HEK293 (cell line): Measurements from ENCODE around the gene PIK3R5.

ENCODE experiments used
- CTCF ChIA-PET: fragments of 350-600 bp; formaldehyde crosslinking; extraction: SDS; loops from one replicate; lab custom pipeline; 2021; ENCODE audit warnings: antibody characterized with exemption; lab: Yijun Ruan, JAX
- POLR2A ChIA-PET: fragments of 300-600 bp; formaldehyde crosslinking; extraction: SDS; loops from one replicate; lab custom pipeline; 2020; ENCODE audit warnings: antibody characterized with exemption, inconsistent platforms; lab: Yijun Ruan, JAX
- H3K27ac ChIP-seq: fragments of 200-500 bp; sonication (Bioruptor generic); 2 replicates; pipeline ENCODE4 v1.5.1; 2014; ENCODE audit warnings: low read depth, low read length, control low read depth, inconsistent platforms; ENCODE audit errors: extremely low read depth
- H3K36me3 ChIP-seq, 2 experiments: fragments of 200-500 bp in 1 of 2; sonication (Bioruptor generic) in 1 of 2; 1 replicate in 1 of 2; 2 replicates in 1 of 2; pipeline ENCODE4 v1.5.1; 2014 to 2017; ENCODE audit warnings: inconsistent platforms in 2 of 2, low read length in 2 of 2; ENCODE audit not compliant: control insufficient read depth in 2 of 2, insufficient read depth in 1 of 2
- H3K4me1 ChIP-seq: fragments of 200-500 bp; sonication (Bioruptor generic); 2 replicates; pipeline ENCODE4 v1.5.1; 2014; ENCODE audit warnings: mild to moderate bottlenecking, low read length, inconsistent platforms; ENCODE audit not compliant: control insufficient read depth, insufficient read depth
- H3K4me3 ChIP-seq: 2 replicates; pipeline ENCODE4 v1.5.1; 2011; ENCODE audit warnings: low read depth, mild to moderate bottlenecking, control low read depth, low read length, moderate library complexity
- H3K9me3 ChIP-seq: fragments of 200-500 bp; sonication (Bioruptor generic); 2 replicates; pipeline ENCODE4 v1.5.1; 2014; ENCODE audit warnings: low read depth, low read length, inconsistent platforms; ENCODE audit not compliant: control insufficient read depth, insufficient read depth
- AEBP2 ChIP-seq: fragments of 450-650 bp; formaldehyde crosslinking; IDR thresholded peaks from 2 replicates; pipeline ENCODE4 v1.5.1; 2016; ENCODE audit warnings: missing biosample characterization, missing genetic modification characterization, borderline replicate concordance
- CTCF ChIP-seq: fragments of 450-650 bp; formaldehyde crosslinking; IDR thresholded peaks from 2 replicates; pipeline ENCODE4 v1.5.1; 2016; ENCODE audit warnings: missing biosample characterization, missing genetic modification characterization
- FEZF1 ChIP-seq: fragments of 450-650 bp; formaldehyde crosslinking; IDR thresholded peaks from 2 replicates; pipeline ENCODE4 v1.5.1; 2016; ENCODE audit warnings: missing biosample characterization, missing genetic modification characterization
- HOXC10 ChIP-seq: sonication (generic); formaldehyde crosslinking; IDR thresholded peaks from 2 replicates; pipeline ENCODE4 v1.8.1; 2023; ENCODE audit warnings: mild to moderate bottlenecking, missing genetic modification reagents
- INSM2 ChIP-seq: fragments of 450-650 bp; formaldehyde crosslinking; IDR thresholded peaks from 2 replicates; pipeline ENCODE4 v1.5.1; 2016; ENCODE audit warnings: missing biosample characterization, missing genetic modification characterization
- KLF16 ChIP-seq: fragments of 450-650 bp; formaldehyde crosslinking; IDR thresholded peaks from 2 replicates; pipeline ENCODE4 v1.5.1; 2017; ENCODE audit warnings: missing biosample characterization, missing genetic modification characterization
- OVOL3 ChIP-seq: fragments of 450-650 bp; formaldehyde crosslinking; IDR thresholded peaks from 2 replicates; pipeline ENCODE4 v1.5.1; 2016; ENCODE audit warnings: missing biosample characterization, missing genetic modification characterization
- RBAK ChIP-seq: fragments of 450-650 bp; formaldehyde crosslinking; IDR thresholded peaks from 2 replicates; pipeline ENCODE4 v1.5.1; 2016; ENCODE audit warnings: missing biosample characterization, missing genetic modification characterization
- ZBTB21 ChIP-seq: fragments of 450-650 bp; formaldehyde crosslinking; IDR thresholded peaks from 2 replicates; pipeline ENCODE4 v1.5.1; 2017; ENCODE audit warnings: missing biosample characterization, missing genetic modification characterization
- ZFP3 ChIP-seq: fragments of 450-650 bp; formaldehyde crosslinking; IDR thresholded peaks from 2 replicates; pipeline ENCODE4 v1.5.1; 2016; ENCODE audit warnings: low read depth, missing biosample characterization, missing genetic modification characterization
- ZFP41 ChIP-seq: fragments of 450-650 bp; formaldehyde crosslinking; IDR thresholded peaks from 2 replicates; pipeline ENCODE4 v1.5.1; 2016; ENCODE audit warnings: missing biosample characterization, missing genetic modification characterization, borderline replicate concordance
- ZNF214 ChIP-seq: fragments of 450-650 bp; formaldehyde crosslinking; IDR thresholded peaks from 2 replicates; pipeline ENCODE4 v1.5.1; 2017; ENCODE audit warnings: missing biosample characterization, mild to moderate bottlenecking, missing genetic modification characterization, borderline replicate concordance
- ZNF221 ChIP-seq: fragments of 450-650 bp; formaldehyde crosslinking; IDR thresholded peaks from 2 replicates; pipeline ENCODE4 v1.5.1; 2017; ENCODE audit warnings: missing biosample characterization, missing genetic modification characterization, borderline replicate concordance
- ZNF248 ChIP-seq: fragments of 450-650 bp; formaldehyde crosslinking; IDR thresholded peaks from 2 replicates; pipeline ENCODE4 v1.5.1; 2017; ENCODE audit warnings: missing biosample characterization, missing genetic modification characterization
- ZNF266 ChIP-seq: fragments of 450-650 bp; formaldehyde crosslinking; IDR thresholded peaks from 2 replicates; pipeline ENCODE4 v1.5.1; 2016; ENCODE audit warnings: missing biosample characterization, missing genetic modification characterization, low read depth
- ZNF292 ChIP-seq: fragments of 450-650 bp; formaldehyde crosslinking; IDR thresholded peaks from 2 replicates; pipeline ENCODE4 v1.5.1; 2016; ENCODE audit warnings: low read depth, missing biosample characterization, missing genetic modification characterization, borderline replicate concordance
- ZNF311 ChIP-seq: fragments of 450-650 bp; formaldehyde crosslinking; IDR thresholded peaks from 2 replicates; pipeline ENCODE4 v1.5.1; 2017; ENCODE audit warnings: missing biosample characterization, missing genetic modification characterization, borderline replicate concordance
- ZNF426 ChIP-seq: fragments of 450-650 bp; formaldehyde crosslinking; IDR thresholded peaks from 2 replicates; pipeline ENCODE4 v1.5.1; 2017; ENCODE audit warnings: missing biosample characterization, missing genetic modification characterization, mild to moderate bottlenecking, inconsistent platforms, moderate library complexity
- ZNF558 ChIP-seq: fragments of 450-650 bp; formaldehyde crosslinking; IDR thresholded peaks from 2 replicates; pipeline ENCODE4 v1.5.1; 2016; ENCODE audit warnings: missing biosample characterization, missing genetic modification characterization
- ZNF621 ChIP-seq: fragments of 450-650 bp; formaldehyde crosslinking; IDR thresholded peaks from 2 replicates; pipeline ENCODE4 v1.5.1; 2017; ENCODE audit warnings: missing biosample characterization, missing genetic modification characterization
- ZNF624 ChIP-seq: fragments of 450-650 bp; formaldehyde crosslinking; IDR thresholded peaks from 2 replicates; pipeline ENCODE4 v1.5.1; 2017; ENCODE audit warnings: missing biosample characterization, missing genetic modification characterization
- ZNF660 ChIP-seq: fragments of 450-650 bp; IDR thresholded peaks from 2 replicates; pipeline ENCODE4 v1.5.1; 2018; ENCODE audit warnings: missing biosample characterization, mild to moderate bottlenecking, missing genetic modification characterization
- ZNF701 ChIP-seq: fragments of 450-650 bp; formaldehyde crosslinking; IDR thresholded peaks from 2 replicates; pipeline ENCODE4 v1.5.1; 2016; ENCODE audit warnings: missing biosample characterization, missing genetic modification characterization
- ZNF747 ChIP-seq: fragments of 450-650 bp; formaldehyde crosslinking; IDR thresholded peaks from 2 replicates; pipeline ENCODE4 v1.5.1; 2016; ENCODE audit warnings: missing biosample characterization, missing genetic modification characterization
- ZNF792 ChIP-seq: fragments of 450-650 bp; formaldehyde crosslinking; IDR thresholded peaks from 2 replicates; pipeline ENCODE4 v1.5.1; 2016; ENCODE audit warnings: missing biosample characterization, missing genetic modification characterization
- ZSCAN18 ChIP-seq: fragments of 450-650 bp; formaldehyde crosslinking; IDR thresholded peaks from 2 replicates; pipeline ENCODE4 v1.5.1; 2016; ENCODE audit warnings: missing biosample characterization, missing genetic modification characterization
- ZSCAN4 ChIP-seq: fragments of 450-650 bp; formaldehyde crosslinking; IDR thresholded peaks from 2 replicates; pipeline ENCODE4 v1.5.1; 2017; ENCODE audit warnings: missing biosample characterization, missing genetic modification characterization

The PIK3R5 gene

GRCh38 chr17:8913091-8913490 lies 52.4 kb downstream of the PIK3R5 start:
- TF ChIP-seq FEZF1 (tag by site-specific recombination) (no peak), ZNF248 (tag by site-specific recombination) (no peak), CTCF (tag by site-specific recombination) (no peak), ZNF660 (tag by site-specific recombination) (no peak), ZNF747 (no peak), ZNF221 (tag by site-specific recombination) (no peak), ZSCAN18 (no peak), ZNF621 (no peak), ZBTB21 (tag by site-specific recombination) (no peak), HOXC10 (CRISPR knock-in tag) (no peak), ZNF311 (tag by site-specific recombination) (no peak), ZSCAN4 (tag by site-specific recombination) (no peak), ZNF426 (no peak)
- no peaks in the 10 kb centered on the region for H3K4me1 ChIP-seq

GRCh38 chr17:8912084-8912981 lies 53.2 kb downstream of the PIK3R5 start:
- ChIA-PET CTCF (interaction anchor here (0.5 to 1.6 kb wide), 3 partner anchors 18 to 462 kb away, joined by 3 to 6 read pairs (median 3); no protein-coding TSS in a partner anchor), POLR2A (no interaction called here)
- TF ChIP-seq ZNF792 (tag by site-specific recombination) (no peak), ZNF701 (tag by site-specific recombination) (no peak), ZFP3 (tag by site-specific recombination) (no peak), ZNF214 (tag by site-specific recombination) (no peak), AEBP2 (no peak), ZNF624 (no peak), RBAK (tag by site-specific recombination) (no peak), INSM2 (tag by site-specific recombination) (no peak), ZNF292 (tag by site-specific recombination) (no peak), ZNF558 (no peak), ZNF266 (tag by site-specific recombination) (no peak), ZFP41 (no peak), OVOL3 (tag by site-specific recombination) (no peak), KLF16 (tag by site-specific recombination) (no peak), ZNF248 (tag by site-specific recombination) (no peak), ZNF221 (tag by site-specific recombination) (no peak)
- Histone ChIP-seq H3K4me1 (no peaks in the 10 kb centered on the region), H3K4me3 (no peak overlapping the region), H3K27ac (no peak overlapping the region), H3K9me3 (no peaks in the 10 kb centered on the region), H3K36me3 (no peaks in the 10 kb centered on the region)

More at GRCh38 chr17:8913091-8913490, 52.4 kb downstream of the PIK3R5 start:
- H3K9me3 ChIP-seq: no peaks in the 10 kb centered on the region
- ChIA-PET POLR2A (no interaction called here), CTCF (interaction anchor here (1.6 kb wide), 1 partner anchor 18 kb away, joined by 6 read pairs; no protein-coding TSS in a partner anchor)
- no peak overlapping the region for H3K4me3 ChIP-seq
- no peak overlapping the region for H3K27ac ChIP-seq
- no peaks in the 10 kb centered on the region for H3K36me3 ChIP-seq
